ENCODE data around the gene SCARB1.

Gene SCARB1

DNA sequence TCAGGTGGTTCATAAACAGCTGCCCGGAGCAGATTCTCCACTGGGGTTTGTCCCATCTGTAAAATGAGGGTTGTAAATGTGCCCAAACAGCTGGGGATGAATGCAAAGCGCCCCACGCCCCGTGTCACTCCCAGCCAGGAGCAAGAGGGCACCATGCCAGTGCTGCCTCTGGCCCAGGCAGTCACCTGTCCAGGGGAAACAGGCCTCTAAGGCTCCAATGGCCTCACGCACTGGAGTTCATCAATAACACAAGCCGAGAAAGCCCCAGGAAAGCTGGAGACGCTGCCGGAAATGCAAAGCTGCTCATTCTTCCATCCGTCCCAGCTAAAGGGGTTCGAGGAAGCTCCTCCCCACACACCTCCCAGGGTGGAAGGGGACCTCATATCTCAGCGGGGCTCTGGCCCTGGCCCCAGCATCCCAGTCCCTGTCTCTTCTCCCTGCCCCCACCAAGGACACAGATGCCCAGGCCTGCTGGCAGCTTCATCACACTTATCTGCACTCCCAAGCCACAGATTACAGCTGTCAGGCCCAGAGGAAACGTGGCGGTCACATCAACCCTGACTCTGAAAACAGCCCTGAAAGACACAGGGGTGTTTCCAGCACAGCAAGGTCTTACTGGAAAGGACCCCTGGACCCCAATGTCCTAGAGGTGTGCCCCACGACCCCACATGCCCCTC is 21.5 kb downstream of the SCARB1 start:
- Mint-ChIP-seq H3K9me3 (no peaks in the 10 kb centered on the region), H3K27me3 (no peaks in the 10 kb centered on the region), H3K4me3 (no peak overlapping the region), H3K36me3 (no peaks in the 10 kb centered on the region), H3K27ac (no peak overlapping the region), H3K4me1 (no peaks in the 10 kb centered on the region)

DNA sequence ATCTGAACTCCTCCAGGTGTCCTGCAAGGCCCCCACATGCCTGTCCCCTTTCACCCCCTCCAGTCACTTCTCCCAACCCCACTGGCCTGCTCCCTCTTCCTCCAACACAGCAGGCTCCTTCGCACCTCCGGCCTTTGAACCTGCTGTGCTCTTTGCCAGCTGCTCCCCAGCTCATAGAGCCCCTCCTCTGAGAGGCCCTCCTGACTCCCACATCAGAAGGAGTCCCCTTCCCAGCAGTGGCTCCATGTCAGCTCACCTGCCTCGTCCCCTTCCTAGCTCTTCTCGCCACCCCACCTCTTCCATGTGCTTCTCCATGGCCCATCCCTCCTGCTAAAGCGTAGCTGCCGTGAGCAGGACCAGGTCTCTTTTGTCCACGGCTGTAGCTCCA is 22.1 kb downstream of the SCARB1 start:
- no peak overlapping the region for H3K4me3 Mint-ChIP-seq
- H3K27ac Mint-ChIP-seq, result no peak overlapping the region
- no peaks in the 10 kb centered on the region for H3K36me3 Mint-ChIP-seq
- no peaks in the 10 kb centered on the region for H3K4me1 Mint-ChIP-seq
- H3K27me3 Mint-ChIP-seq, result no peaks in the 10 kb centered on the region
- no peaks in the 10 kb centered on the region for H3K9me3 Mint-ChIP-seq

DNA sequence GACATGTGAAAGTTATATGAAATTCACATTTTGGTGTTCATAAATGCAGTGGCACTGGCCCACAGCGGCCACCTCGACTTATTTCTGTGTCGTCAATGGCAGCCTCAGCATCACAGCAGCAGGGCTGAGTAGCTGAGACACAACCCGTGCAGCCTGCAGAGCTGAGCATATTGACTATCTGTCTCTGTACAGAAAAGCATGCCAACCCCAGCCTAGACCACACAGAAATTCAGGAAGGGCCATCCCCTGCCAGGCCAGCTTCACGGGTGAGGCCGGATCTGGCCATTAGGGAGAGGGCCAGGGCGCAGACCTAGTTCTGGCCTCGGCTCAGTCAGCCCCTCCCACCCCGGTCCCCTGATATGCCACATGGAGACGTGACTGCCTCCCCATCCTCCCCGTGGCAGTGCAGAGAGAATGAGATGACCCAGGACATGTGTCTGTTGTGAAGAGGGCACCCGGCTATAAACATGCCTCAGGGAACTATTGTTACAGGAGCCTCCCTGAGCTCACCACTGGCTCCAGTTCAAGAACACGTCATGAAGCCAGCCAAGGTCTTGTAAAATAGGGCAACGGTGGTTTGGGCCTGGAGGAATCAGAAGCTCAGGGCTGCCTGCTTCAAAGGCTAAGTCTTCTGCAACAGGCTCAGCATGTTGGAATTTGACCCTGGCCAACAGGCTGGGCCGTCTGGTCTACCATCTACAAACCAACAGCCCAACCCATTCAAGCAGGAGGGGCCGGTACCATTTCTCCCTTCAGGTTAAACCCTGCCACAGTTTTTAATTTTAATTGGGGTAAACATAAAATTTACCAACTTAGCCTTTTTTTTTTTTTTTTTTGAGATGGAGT is 25.5 kb downstream of the SCARB1 start:
- Mint-ChIP-seq H3K9me3 (no peaks in the 10 kb centered on the region), H3K27ac (no peak overlapping the region), H3K36me3 (no peaks in the 10 kb centered on the region), H3K27me3 (no peaks in the 10 kb centered on the region), H3K4me1 (no peaks in the 10 kb centered on the region), H3K4me3 (no peak overlapping the region)

DNA sequence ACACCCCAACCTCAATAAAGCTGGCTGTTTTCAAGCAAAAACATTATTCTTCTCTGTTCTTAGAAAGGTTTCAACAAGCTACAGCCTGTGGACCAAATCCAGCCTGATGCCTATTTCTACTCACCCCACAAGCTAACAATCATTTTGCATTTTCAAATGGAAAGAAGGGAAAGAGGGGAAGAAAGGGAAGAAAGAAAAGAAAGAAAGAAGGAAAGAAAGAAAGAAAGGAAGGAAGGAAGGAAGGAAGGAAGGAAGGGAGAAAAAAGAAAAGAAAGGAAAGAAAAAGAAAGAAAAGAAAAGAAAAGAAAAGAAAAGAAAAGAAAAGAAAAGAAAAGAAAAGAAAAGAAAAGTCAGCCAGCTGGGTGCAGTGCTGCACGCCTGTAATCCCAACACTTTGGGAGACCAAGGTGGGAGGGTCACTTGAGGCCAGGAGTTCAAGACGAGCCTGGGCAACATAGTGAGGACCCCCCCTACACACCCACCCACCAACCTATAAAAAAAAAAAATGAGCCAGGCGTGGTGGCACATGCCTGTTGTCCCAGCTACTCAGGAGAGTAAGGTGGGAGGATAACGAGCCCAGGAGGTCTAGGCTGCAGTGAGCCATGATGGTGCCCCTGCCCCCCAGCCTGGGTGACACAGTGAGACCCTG is 26.3 kb downstream of the SCARB1 start:
- Mint-ChIP-seq H3K27ac (no peak overlapping the region), H3K4me3 (no peak overlapping the region), H3K27me3 (no peaks in the 10 kb centered on the region), H3K36me3 (no peaks in the 10 kb centered on the region), H3K4me1 (no peaks in the 10 kb centered on the region), H3K9me3 (no peaks in the 10 kb centered on the region)

DNA sequence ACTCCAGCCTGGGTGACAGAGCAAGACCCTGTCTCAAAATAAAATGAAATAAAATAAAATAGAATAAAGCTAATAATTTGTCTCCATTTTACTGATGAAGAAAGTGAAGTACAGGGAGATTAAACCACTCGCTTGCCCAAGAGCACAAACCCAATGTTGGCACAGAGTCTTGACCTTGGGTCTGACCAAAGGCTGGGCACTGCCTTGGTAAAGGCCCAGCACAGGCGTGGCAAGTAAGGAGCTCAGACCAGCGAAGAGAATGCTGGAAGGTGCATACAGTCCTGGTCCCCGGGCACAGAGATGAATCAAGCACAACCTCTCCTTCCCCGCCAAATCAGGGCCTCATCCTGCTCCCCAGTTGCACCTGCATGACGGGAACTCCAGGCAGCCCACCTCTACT is 26.9 kb downstream of the SCARB1 start:
- H3K27ac Mint-ChIP-seq, result no peak overlapping the region
- no peaks in the 10 kb centered on the region for H3K4me1 Mint-ChIP-seq
- no peaks in the 10 kb centered on the region for H3K36me3 Mint-ChIP-seq
- H3K4me3 Mint-ChIP-seq, result no peak overlapping the region
- no peaks in the 10 kb centered on the region for H3K27me3 Mint-ChIP-seq
- no peaks in the 10 kb centered on the region for H3K9me3 Mint-ChIP-seq

DNA sequence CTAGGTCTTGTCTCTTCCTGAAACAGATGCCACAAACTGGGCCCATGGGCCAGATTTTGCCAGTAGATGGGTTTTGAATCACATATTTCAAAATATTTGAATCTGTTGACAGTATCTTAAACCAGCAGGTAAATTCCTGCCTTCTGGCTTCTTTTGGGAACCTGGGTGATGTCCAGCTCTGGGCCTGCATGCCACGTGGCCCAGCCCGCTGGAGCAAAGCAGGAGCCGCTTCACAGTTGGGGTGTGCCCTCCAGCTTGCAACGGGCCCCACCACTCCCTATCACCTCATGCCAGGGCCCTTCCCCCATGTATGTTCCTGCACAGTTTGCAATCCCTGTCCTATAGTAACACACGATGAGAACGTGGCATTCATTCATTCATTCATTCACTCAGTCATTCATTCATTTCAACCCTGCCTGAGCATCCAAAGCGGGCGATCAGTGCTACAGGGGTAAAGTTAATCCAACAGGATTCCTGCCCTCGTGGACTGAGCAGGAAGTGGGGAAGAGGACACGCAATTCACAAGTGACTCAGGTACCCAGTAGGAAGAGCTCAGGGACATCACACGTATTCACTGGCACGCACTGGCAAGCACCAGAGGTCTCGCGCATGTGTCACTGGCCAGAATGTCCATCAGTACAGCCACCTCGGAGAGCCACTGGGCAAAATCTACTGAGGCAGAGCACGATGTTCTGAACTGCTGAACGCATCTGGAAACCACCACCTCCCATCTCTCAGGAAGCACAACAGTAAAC is 27.8 kb downstream of the SCARB1 start:
- H3K27me3 Mint-ChIP-seq, result no peaks in the 10 kb centered on the region
- no peaks in the 10 kb centered on the region for H3K36me3 Mint-ChIP-seq
- no peaks in the 10 kb centered on the region for H3K4me1 Mint-ChIP-seq
- no peak overlapping the region for H3K4me3 Mint-ChIP-seq
- no peaks in the 10 kb centered on the region for H3K9me3 Mint-ChIP-seq
- no peak overlapping the region for H3K27ac Mint-ChIP-seq

DNA sequence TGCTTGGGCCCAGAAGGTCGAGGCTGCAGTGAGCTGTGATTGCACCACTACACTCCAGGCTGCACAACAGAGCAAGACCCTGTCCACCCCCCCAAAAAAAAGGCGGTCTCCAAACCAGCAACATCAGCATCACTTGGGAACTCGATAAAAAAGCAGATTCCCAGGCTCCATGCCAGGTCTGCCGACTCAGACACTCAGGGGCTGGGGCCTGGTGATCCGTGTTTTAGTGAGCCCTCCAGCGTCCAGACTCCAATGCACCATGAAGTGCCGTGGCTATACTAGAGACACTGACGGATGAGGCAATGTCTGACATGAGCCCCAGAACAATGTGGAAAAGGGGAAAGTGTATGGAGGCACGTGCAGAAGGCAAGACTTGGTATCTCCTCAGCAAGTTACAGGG is 28.8 kb downstream of the SCARB1 start:
- H3K4me3 Mint-ChIP-seq, result no peak overlapping the region
- H3K9me3 Mint-ChIP-seq, result no peaks in the 10 kb centered on the region
- no peaks in the 10 kb centered on the region for H3K27me3 Mint-ChIP-seq
- no peak overlapping the region for H3K27ac Mint-ChIP-seq
- no peaks in the 10 kb centered on the region for H3K36me3 Mint-ChIP-seq
- H3K4me1 Mint-ChIP-seq, result no peaks in the 10 kb centered on the region

DNA sequence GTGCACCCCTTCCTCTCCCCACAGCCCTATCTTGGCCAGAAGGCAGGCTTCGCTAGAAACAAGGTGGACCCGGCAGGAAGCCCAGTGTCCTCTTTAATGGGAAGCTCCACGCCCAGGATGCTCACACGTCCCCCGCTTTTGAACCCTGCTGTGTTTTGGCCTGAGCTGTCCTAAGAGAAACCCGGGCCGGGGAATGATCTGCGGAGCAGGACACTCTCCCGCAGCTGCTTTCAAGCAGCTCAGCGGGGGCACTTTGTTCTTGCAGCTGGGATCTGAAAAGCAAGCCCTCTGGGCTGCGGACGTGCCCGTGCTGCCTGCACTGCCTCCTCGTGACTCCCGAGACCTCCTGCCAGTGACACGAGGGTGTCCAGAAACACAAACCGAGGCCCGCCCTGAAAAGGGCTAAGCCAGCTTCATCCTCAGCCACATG is 30.0 kb downstream of the SCARB1 start:
- Mint-ChIP-seq H3K9me3 (no peaks in the 10 kb centered on the region), H3K4me1 (no peaks in the 10 kb centered on the region), H3K27me3 (no peaks in the 10 kb centered on the region), H3K36me3 (no peaks in the 10 kb centered on the region), H3K4me3 (no peak overlapping the region), H3K27ac (no peak overlapping the region)

DNA sequence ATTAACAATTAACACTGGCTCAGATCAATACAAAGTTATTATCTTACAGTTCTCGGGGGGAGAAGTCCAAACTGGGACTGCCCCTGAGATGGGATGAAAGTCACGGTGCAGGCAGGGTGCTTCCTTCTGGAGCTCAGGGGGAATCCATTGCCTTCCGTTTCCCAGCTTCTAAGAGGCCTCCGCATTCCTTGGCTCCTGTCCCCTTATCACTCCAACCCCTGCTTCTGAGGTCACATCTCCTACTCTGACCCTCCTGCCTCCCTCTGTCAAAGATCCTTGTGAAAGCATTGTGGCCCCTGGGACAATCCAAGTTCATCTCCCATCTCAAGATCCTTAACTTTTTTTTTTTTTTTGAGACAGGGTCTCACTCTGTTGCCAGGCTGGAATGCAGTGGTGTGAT is 30.8 kb downstream of the SCARB1 start:
- Mint-ChIP-seq H3K27me3 (no peaks in the 10 kb centered on the region), H3K9me3 (no peaks in the 10 kb centered on the region), H3K4me3 (no peak overlapping the region), H3K27ac (no peak overlapping the region), H3K36me3 (no peaks in the 10 kb centered on the region), H3K4me1 (no peaks in the 10 kb centered on the region)

DNA sequence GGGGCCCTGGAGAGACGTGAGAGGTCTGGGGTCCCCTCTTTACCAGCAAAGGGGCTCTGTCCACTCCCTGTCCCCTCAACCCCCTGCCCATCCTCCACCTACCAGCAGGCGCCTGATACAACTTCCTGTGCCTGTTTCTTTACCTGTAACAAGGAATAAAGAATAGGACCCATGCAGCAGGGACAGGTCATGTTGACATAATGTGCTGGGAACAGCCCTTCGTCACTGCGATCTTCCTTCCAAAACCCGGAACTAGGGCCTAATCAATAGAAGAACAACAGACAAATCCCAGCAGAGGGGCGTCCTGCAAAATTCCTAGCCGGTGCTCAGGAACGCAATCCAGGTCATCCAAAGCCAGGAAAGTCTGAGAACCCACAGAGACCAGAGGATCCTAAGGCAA is 32.1 kb downstream of the SCARB1 start:
- no peaks in the 10 kb centered on the region for H3K9me3 Mint-ChIP-seq
- no peaks in the 10 kb centered on the region for H3K27me3 Mint-ChIP-seq
- H3K36me3 Mint-ChIP-seq, result no peaks in the 10 kb centered on the region
- H3K4me1 Mint-ChIP-seq, result no peaks in the 10 kb centered on the region
- no peak overlapping the region for H3K27ac Mint-ChIP-seq
- no peak overlapping the region for H3K4me3 Mint-ChIP-seq

DNA sequence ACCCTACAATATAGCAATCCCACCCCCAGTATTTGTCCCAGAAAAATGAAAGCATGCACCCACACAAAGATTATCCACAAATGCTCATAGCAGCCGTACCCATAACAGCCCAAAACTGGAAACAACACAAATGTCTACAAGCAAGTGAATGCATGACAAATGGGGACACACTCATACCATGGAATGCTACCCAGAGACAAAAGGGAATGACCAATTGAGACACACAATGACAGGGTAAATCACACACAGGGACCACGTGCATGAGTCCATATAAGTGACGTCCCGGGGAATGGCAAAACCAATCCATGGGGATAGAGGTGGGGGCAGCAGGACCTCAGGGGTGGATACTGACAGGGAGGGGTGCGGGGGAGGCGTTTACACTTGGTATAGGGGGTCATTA is 33.4 kb downstream of the SCARB1 start:
- Mint-ChIP-seq H3K4me3 (no peak overlapping the region), H3K36me3 (no peaks in the 10 kb centered on the region), H3K27me3 (no peaks in the 10 kb centered on the region), H3K27ac (no peak overlapping the region), H3K4me1 (no peaks in the 10 kb centered on the region), H3K9me3 (no peaks in the 10 kb centered on the region)

DNA sequence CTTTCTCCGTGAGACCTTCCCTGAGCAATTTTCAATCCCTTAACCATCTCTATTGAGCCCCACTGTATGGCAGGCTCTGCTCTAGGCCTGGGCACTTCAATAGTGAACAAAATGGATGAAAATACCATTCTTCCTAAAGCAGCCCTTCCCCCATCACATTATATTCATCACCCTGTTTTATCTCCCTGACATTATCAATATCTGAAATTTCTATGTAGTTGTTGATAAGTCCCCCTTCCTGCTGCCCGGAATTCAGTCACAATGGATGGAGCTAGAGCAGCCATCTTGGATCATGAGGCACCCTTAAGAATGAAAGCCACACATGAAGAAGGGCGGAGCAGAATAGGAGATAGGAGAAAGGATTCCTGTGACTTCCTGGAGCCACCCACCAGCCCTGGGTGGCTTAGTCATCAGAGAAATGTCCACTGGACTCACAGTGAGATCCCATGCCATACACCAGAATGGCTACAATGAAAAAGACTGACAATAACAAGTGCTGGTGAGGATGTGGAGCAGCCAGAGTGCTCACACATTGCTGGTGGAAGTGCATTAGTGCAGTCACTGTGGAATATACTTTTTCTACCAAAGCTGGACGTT is 33.9 kb downstream of the SCARB1 start:
- H3K27me3 Mint-ChIP-seq, result no peaks in the 10 kb centered on the region
- no peak overlapping the region for H3K4me3 Mint-ChIP-seq
- H3K27ac Mint-ChIP-seq, result no peak overlapping the region
- H3K36me3 Mint-ChIP-seq, result no peaks in the 10 kb centered on the region
- H3K9me3 Mint-ChIP-seq, result no peaks in the 10 kb centered on the region
- H3K4me1 Mint-ChIP-seq, result no peaks in the 10 kb centered on the region

DNA sequence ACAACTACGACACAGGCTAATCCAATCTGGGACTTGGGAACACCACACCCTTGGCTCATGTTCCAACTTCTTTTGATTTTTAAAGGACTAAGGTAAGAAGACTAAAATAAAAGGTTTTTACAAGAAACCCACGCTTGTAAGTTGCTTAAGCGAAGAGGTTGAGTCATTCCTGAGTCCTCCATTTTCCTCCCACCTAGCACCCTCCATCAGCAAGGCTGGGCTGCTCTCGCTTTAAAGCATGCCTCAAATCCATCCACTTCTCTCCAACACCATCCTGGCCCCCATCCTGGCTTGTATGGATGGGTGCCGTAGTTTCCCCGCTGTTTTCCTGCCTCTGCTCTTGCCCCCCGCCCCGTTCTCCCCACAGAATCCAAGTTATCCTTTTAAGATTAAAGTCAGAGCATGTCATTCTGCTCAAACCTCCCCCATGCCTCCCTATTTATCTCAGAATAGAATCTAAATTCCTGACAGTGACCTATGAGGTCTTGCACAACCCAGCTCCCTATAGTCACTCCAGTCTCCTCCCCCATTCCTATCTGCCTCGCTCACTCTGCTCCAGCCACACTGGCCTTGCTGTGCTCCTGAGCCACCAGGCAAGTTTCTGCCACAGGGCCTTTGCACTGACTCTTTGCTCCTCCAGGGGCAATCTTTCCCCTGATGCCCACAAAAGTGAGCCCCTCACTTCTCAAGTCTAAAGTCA is 34.5 kb downstream of the SCARB1 start:
- Mint-ChIP-seq H3K9me3 (no peaks in the 10 kb centered on the region), H3K27ac (no peak overlapping the region), H3K27me3 (no peaks in the 10 kb centered on the region), H3K4me1 (no peaks in the 10 kb centered on the region), H3K4me3 (no peak overlapping the region), H3K36me3 (no peaks in the 10 kb centered on the region)

DNA sequence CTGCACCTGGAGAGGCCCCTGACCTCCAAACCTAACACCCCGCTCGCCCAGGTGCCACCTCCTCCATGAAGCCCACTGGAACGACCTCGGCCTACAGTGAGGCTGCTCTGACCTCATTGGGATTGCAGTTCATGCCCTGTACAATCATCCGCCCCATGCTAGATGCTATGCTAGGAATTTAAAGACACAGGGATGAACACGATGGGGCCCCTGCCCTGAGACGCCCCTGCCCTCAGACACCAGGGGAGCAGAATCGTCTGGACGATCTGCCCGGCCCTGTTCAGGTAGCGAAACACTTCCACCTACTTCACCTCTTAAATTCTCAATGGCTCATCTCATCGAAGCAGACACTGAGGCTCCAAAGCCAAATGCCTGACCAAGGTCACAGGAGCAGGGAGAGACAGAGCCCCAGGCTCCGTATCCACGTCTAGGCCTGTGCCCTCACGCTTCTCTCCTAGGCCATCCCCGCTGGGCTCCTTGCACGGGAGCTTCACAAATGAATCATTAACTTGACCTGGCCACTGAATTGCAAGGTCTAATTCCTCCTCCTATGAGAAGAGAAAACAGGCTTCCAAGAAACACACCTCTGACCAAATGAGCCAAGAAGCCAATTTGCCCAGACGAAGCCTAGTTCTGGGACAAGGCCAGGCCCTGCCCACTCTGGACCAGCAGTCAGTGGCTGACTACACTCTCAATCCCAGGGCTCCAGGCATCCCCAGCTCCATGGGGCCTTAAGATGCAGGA is 35.2 kb downstream of the SCARB1 start:
- H3K9me3 Mint-ChIP-seq, result no peaks in the 10 kb centered on the region
- no peaks in the 10 kb centered on the region for H3K36me3 Mint-ChIP-seq
- H3K4me3 Mint-ChIP-seq, result no peak overlapping the region
- H3K4me1 Mint-ChIP-seq, result no peaks in the 10 kb centered on the region
- H3K27ac Mint-ChIP-seq, result no peak overlapping the region
- H3K27me3 Mint-ChIP-seq, result no peaks in the 10 kb centered on the region
